ENCODE data around the gene PRPF19. TPM values are rescaled to one million over a fixed set of nuclear protein-coding genes. Genes with fewer than 3 reads are reported as not detected.
A peak's percentile ranks its signal among the peaks of the same experiment; 100 is the strongest.
"Not testable (repeated sequence)": the region's sequence is repeated elsewhere in the genome, so short reads cannot be mapped to it uniquely, and the experiment has no call there.

The PRPF19 gene
- total RNA-seq, 1 donor from 2014 or later, result 37.5 TPM

DNA sequence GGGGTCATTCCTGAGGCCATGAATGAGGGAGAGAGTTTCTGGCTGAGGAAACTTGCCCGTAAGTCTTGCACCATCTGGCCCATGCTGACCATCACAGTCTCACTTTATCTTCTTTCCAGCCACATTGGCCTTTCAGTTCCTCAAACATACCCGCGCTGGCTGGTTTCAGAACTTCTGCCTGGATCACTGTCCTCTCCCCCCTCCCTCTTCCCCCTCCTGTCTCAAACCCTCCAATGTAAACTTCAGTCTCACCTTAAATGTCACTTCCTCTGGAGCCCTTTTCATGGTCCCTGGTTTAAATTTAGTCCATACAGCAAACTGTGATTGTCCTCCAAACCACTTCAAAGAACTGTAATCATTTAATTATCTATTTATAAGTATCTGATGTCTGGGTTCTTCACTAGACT lies 3.9 kb upstream of the PRPF19 start:
- no peak for DNase-seq (ENCODE audit: low spot score in 2 of 2)
- FAIRE-seq, result no peak

DNA sequence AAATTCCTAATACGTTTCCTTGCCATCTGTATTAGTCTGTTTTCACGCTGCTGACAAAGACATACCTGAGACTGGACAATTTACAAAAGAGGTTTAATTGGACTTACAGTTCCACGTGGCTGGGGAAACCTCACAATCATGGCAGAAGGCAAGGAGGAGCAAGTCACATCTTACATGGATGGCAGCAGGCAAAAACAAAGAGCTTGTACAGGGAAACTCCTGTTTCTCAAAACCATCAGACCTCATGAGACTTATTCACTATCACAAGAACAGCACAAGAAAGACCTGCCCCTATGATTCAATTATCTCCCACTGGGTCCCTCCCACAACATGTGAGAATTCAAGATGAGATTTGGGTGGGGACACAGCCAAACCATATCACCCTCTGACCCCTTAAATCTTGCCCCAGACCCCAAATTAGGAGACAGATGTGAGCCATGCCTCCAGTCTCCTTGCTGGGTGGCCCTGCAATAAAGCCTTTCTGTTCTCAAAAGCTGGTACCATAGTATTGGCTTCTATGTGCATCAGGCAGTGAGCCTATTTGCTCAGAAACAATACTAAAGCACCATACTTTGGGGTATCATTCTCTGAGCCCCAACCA lies 3.4 kb upstream of the PRPF19 start:
- FAIRE-seq, result not testable (repeated sequence)

DNA sequence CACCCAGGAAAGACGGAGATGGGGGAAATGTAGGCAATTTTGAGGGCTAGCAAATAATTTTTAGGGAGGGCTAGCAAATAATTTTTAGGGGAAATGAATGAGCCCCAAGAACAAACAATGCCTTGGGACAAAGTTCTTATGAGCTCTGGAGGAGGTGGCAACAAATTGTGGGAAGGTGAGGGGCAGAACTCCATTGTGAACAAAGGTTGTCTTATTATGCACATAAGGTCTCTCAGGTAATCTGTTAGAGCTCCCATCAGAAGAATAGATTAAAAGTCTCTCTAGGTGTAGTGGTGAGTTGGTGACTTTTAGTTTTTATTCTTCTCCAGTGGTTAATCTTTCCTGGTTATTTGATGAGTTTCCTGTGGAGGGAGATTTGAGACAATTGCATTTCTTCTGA lies 2.4 kb upstream of the PRPF19 start:
- FAIRE-seq, result no peak
- no peak for DNase-seq (ENCODE audit: low spot score in 2 of 2)

More for the DNA sequence above, 3.4 kb upstream of the PRPF19 start:
- not testable (repeated sequence) for DNase-seq (ENCODE audit: low spot score in 2 of 2)

DNA sequence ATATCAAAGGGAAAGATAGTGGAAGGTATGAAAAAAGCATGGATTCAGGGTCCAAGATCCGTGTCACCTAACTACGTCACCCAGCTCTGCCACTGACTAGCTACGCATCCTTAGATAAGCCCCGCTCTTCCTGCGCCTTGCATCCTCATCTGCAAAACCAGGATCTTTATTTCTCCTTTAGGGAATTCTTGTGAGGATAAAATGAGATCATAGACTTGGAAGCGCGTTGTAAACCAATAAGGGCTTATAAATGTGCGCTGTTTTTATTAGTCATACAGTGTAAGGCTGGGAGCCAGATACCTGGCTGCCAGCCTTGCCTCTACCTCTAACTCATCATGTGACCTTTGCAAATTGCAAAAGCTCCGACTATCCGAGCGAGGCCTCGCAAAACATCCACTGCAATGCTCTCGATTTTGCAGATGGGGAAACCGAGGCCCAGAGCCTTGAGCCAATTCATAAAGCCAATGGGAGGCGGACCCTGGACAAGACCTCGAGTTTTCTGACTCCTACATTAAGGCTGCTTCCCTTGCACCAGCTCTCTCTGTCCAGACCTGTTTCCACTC lies 753 bp downstream of the PRPF19 start:
- DNase-seq (ENCODE audit: low spot score in 2 of 2) (no peak), FAIRE-seq (no peak)

DNA sequence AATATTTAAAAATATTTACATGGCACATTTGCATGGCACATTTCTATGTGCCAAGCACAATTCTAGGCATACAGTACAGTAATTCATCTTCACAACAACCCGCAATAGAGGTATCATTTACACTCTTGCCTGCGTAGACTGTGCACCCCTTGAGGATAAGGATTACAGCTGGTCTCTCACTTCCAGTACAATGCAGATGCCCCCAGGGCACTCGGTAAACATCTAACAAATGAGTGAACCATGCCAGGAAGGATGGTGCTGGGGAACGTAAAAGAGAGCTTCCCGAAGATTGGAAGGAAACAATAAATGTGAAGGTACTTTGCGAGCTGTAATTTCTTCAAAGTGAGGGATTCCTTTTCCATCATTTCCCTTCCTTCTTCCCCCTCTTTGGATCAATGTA lies 1.3 kb downstream of the PRPF19 start:
- DNase-seq (ENCODE audit: low spot score in 2 of 2) (no peak), FAIRE-seq (no peak)

DNA sequence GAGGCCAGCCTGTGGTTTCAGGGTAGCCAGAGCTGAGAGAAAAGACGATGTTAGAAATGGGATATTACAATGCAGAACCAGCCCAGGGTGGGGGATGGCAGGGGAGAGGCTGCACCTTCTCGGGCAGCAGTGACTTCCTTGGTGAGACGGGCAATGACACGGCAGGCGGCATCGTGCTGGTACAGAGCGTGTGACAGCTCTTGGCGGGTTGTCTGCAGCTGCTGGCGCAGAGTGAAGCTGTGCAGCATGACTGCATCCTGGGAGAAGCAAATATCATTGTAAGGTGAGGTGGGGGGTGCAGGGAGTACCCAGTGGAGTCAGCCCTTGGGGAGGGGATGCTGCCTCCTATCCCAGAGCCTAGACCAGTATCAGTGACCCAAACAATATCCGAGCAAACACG lies 3.8 kb downstream of the PRPF19 start:
- DNase-seq (ENCODE audit: low spot score in 2 of 2), result no peak
- no peak for FAIRE-seq

DNA sequence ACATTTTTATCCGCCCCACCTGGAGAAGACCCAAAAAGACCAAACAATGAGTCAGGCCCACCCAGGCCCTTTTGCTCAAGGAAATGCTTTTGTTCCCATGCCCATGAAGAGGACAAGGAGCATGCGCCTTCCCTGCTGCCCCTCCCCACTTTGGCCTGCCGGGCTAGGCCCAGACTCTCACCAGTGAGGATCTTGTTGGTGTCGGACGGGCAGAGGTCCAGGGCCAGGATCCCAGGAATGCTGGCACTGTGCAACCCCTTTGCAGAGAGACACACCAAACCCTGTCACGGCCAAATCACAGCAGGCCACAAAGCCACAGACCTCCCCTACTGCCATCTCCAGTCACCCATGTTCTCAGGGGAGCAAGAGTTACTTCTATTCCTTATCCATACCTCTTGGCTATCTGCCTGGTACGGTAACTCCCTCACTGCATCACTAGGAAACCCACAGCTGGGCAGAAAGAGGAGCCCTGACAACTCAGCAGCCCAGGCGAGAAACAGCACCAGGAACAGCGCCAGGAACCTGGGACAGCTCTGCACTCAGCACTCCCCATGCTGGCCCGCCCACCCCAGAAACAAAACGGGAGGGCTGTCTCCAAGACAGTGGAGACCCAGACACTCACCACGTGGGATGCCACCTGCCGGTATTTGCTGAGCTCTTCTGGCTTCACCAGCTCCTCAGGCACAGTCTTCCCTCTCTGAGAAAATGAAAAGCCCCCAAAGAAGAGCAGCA lies 5.5 kb downstream of the PRPF19 start:
- DNase-seq (ENCODE audit: low spot score in 2 of 2) (no peak), FAIRE-seq (no peak)

DNA sequence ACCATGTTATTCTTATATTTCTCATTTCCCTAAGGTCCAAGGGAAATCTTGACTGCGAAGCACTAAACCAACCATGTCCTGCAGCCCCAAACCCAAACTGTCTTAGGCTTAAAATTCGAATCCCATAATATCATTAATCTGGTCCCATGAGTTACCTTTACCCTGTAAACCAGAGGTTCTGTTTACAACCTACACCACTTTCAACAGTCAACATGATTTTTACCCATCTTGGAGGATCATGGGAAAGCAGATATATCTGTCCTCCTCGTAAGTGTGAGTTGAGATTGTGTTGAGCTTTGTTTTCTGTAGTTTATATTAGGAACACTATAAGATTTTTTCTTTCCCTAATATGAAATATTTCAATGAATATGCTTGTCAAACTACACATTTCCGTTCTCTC lies 6.4 kb downstream of the PRPF19 start:
- FAIRE-seq (no peak), DNase-seq (ENCODE audit: low spot score in 2 of 2) (no peak)

DNA sequence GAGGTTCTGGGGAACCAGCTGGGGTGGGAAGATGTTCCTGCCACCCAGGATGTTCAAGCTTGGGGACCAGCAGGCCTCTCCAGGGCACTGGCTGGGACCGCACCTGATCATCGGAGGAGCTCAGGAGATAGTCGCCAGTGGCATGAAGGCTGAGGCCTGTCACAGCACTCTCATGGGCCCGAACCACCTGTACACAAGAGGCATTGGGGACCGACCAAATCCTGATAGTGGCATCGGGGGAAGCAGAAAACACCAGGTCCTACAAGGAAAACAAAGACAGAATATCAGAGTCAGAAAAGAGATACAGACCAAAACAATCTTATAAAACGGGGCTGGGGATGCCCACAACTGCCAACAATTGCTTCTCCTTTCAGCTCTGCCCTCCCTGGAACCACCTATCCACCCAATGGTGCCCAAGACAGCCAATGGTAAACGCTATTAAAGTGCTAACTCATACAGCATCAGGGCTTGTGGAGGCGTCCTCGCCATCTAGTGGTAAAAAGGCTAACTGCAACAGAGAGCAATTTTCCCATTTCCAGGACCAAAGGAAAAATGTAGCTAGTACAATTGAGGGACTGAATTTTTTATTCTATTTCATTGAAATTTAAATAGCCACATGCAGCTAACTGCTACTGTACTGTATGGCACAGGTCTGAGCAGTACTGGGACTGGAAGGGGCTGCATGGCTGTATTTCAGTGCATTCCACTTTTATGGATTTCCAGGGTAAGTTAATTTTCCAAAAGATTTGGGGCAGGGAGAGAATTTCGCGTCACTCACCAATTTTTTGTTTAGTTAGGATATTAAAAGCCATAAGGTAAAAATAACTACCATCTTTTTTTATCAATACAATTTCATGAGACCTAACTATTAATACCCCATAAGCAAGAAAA lies 7.1 kb downstream of the PRPF19 start:
- no peak for FAIRE-seq
- peak in 1 of 2 donors; percentile 57 for DNase-seq (ENCODE audit: low spot score in 2 of 2)

DNA sequence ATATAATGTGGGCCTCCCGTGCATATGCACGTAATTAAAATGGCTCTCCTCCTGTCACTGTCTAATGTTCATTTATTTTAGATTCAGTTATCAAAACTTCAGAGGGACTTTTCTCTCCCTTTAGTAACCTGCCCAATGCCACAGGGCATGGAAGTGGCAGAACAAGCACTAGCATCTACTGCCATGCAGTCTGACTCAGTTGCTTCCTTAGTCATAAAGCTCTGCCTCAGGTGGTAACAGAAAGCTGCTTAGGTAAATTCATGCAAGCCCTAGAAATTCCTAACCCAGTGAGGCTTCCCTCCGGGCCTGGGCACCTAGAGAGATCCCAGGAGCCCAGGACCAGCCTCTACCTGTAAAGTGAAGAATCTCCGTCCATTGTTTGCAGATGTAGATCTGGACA lies 8.9 kb downstream of the PRPF19 start:
- FAIRE-seq (no peak), DNase-seq (ENCODE audit: low spot score in 2 of 2) (no peak)

DNA sequence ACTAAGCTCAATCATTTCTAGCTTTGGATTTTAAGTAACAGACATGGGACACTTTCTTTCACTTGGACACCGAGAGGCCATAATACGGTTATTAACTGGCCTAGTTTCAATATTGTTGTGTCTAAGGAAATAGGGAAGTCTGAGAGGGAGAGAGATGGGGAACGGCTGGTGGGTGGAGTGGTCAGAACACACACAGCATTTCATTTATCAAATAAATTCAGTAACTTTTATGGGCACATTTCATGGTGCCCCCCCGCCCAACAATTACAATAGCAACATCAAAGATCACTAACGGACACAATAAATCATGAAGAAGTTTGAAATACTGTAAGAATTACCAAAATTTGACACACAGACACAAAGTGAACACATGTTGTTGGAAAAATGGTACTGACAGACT lies 10.7 kb downstream of the PRPF19 start:
- no peak for FAIRE-seq

DNA sequence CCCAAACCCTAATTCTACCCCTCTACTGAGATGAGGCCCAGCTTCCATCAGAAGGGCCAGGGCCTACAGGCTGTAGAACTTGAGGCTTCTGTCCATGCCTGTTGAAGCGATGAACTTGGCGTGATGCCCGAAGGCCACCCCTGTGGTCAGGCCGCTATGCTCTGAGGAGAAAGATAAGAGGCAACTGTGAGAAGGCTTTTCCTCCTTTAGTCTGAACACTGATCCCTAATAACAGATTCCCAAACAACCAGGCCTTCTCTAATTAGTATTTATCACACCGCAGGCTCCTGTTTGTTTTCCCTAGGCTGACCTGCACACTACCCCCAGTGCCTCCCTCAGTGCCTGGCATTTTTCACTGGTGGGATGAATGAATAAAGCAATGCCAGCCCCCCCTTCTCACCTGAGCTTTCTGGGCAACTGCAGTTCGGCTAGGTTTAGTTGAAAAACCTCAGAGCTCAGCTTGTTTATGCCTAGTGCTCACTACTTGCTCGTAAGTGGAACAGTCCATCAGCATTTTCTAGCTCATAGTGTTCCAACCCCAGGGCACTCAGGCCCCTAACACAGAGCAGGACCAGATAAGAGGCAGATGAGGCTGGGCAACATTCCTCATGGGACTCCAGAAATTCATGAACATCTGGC lies 15.2 kb downstream of the PRPF19 start:
- FAIRE-seq (no peak), DNase-seq (ENCODE audit: low spot score in 2 of 2) (no peak)

More for the DNA sequence above, 10.7 kb downstream of the PRPF19 start:
- DNase-seq (ENCODE audit: low spot score in 2 of 2), result no peak

DNA sequence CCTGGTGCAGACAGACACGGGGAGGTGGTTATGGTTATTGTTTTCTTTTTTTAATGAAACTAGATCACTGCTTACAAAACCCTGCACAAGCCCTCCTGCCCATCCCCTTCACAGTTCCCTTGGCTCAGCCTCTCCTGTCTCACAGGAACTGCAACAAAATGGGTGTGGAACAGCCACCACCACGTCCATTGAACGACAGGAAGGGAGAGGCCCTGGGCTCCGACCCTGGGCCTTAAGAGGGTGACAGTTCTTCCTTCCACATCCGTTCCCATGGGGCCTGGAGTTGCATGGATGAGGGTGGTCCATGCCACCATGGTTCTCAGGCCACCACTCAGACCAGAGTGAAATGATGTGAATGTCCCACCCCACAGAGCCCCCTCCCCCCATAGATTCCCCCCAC lies 15.7 kb downstream of the PRPF19 start:
- no peak for DNase-seq (ENCODE audit: low spot score in 2 of 2)
- no peak for FAIRE-seq

DNA sequence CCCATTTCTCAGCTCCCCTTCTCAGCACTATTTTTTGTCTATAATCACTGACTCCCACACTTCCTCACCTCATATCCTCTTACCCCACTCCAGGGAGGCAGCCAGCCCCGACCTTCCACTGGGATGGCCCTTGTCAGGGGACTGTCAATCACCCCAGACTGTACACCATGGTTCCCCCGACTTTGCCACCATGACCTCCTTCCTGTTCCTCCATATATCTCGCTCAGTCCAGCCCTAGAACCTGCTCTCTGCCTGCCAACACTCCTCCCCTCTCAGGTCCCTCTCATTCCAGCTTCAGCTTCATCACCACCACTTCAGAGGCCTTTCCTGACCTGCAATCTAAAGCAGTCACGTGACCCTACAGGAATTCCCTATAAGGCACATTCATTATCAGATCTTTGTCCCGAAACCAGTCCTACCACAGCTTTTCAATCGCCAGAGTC lies 16.5 kb downstream of the PRPF19 start:
- no peak for FAIRE-seq
- no peak for DNase-seq (ENCODE audit: low spot score in 2 of 2)

DNA sequence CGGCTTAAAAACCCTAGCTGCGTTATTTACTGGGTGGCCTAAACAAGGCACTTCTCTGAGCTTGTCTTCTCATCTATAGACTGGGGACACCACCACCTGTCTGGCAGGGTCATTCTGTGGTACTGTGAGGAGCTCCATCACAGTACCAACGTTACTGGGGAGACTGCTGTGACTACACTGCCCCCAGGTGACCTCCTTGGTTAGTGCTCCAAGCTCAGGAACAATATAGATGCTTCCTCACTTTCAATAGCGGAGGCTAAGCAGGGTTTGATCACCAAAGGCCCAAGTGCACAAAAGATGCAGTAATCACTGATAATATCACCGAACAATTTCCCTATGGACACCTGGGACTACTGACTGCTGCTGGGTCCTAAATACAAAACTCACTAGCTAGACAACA lies 18.8 kb downstream of the PRPF19 start:
- FAIRE-seq, result no peak
- peak in 1 of 2 donors; percentile 44 for DNase-seq (ENCODE audit: low spot score in 2 of 2)

DNA sequence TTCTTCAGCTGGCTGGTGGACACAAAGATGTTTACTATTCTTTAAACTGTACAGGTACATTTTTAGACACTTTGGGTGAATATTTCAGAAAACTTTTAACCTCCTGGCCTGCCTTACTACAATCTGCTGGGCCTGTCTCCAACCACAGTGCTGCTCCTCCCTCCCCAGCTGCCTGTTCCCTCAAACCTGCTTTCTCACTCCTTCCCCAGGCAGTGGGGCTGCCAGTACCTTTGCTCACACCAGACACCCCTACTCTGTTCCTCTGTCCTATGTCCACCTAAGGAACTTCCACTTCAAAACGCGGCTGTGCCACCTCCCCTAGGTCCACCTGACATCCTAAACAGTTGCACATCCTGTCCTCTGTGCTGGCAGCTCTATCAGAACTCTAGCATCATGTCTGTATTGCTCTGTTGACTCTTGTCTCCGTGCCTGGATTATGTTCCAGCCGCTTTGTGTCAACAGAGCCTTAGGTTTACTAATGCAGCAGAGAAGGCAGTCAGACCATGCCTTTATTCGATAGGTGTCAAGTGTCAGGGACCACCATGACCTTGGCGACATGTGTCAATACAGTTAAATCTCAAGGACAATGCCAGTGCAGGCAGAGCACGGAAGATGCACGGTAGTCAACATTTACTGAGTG lies 25.6 kb downstream of the PRPF19 start:
- DNase-seq (ENCODE audit: low spot score in 2 of 2), result no peak
- no peak for FAIRE-seq

DNA sequence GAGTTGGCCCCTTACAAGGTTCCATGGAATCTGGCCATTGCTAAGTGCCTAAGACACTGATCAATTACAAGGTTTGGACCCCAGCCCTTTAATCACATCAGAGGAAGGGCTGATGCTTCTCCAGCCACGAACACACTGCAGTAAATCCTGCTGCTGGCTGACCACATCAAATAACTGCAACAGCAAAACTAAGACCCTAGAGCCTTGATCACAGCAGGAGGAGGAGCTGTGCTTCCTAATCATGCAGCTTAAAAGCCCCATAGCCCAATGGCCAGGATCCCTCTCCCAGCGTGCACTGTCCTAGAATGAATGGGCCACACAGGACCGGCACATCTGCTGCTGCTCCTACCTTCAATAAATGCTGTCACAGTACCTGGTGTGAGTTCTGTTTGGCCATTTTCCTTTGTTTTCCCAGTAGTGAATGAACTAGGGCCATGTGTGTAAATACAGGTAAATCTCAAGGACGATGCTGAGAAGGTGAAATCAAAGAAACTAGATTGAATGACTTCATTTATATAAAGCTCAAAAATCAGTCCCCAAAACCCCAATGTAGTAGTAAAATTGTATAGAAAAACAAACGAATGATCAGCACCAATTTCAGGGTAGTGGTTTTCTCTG lies 26.3 kb downstream of the PRPF19 start:
- FAIRE-seq (no peak), DNase-seq (ENCODE audit: low spot score in 2 of 2) (no peak)

DNA sequence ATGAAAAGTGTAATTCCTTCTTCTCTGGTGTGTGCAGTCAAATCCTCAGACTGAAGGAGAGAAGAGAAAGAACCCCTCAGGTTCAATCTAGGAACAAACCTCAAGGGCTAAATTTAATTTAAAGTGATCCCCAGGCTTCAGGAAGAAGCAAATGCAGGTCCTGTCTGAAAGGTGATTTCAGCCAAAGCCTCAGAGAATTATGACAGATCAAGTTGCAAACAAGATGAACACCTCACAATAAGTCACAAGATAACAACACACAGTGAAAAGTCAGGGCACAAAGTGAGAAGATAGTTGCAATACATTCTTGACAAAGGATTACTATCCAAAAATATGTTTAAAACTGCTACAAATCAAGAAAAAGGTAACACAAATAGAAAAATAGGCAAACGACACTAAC lies 27.3 kb downstream of the PRPF19 start:
- FAIRE-seq (no peak), DNase-seq (ENCODE audit: low spot score in 2 of 2) (no peak)

DNA sequence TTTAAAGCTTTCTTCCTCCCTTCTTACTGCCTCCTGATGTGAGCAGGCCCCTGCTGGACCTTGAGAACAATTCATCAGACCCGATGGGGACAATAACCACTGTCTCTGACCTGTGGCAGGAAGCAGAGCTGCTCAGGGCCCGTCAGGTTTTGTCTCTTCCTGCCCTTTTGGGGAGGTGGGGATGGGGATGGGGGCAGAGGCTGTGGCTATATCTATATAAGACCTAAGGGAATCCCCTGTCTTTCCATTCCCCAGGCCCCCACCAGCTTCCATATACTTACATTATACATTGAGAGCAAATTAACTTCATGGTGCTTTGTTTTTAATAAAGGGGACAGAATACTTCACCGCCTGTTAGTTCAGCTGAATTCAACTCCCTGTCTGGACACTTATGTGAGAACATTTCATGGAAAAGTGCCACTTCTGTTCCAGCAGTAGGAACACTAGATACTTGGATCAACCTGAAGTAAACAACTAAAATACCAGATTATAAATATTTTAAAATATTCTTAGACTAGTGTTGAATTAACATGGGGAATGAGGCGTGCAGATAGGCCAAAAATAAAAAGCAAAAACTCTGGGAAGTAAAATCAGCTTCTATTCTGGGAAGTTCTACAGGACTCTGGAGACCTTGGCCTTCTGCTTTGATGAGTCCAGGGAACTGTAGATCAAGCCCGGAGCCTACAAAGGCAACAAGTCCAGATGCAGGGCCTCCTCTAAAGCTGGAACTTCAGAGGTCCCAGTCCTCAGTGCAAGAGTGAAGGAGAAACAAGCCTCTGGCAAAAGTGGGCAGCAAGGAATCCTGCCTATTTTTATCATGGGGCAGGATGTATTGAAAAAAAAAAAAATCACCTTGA lies 27.9 kb downstream of the PRPF19 start:
- DNase-seq (ENCODE audit: low spot score in 2 of 2) (no peak), FAIRE-seq (no peak)

Measured in frontal cortex (tissue), 4 donors.